ENCODE measurements around the gene SNAP23. TPM values are rescaled to one million over a fixed set of nuclear protein-coding genes. Genes with fewer than 3 reads are reported as not detected.

The SNAP23 gene
- total RNA-seq, 1 experiment from 2014 or later, result 137 TPM

- Histone ChIP-seq H3K27me3 (ENCODE audit: low read length) (no peaks in the 10 kb centered on the region), H3K79me2 (ENCODE audit: low read length) (peaks cover 58% of the 10 kb centered on the region), H3K9me3 (ENCODE audit: low read length) (no peaks in the 10 kb centered on the region), H3K27ac (ENCODE audit: low read length) (peak within 1 kb of the TSS; percentile 80), H3K4me3 (ENCODE audit: low read length) (peak within 1 kb of the TSS; percentile 85), H3K9me2 (replicated peaks; ENCODE audit: insufficient read depth, low read length) (no peaks in the 10 kb centered on the region), H3K9ac (ENCODE audit: low read length) (peak within 1 kb of the TSS; percentile 94), H3K4me1 (ENCODE audit: low read length) (peaks cover 47% of the 10 kb centered on the region), H2AFZ (ENCODE audit: low read length) (peak within 1 kb of the TSS; percentile 31), H4K20me1 (ENCODE audit: insufficient read depth, low read depth, low read length) (no peaks in the 10 kb centered on the region), H3K36me3 (ENCODE audit: insufficient read depth, low read length) (no peaks in the 10 kb centered on the region), H3K4me2 (ENCODE audit: low read depth, low read length, poor library complexity, severe bottlenecking) (peak within 1 kb of the TSS; percentile 88)
- peak; percentile 97 for DNase-seq
These were observed 4.5 kb upstream of the SNAP23 start, which contains the start of gene ZNF106 for GRCh38 chr15:42490671-42491538. ZNF106 (minus strand) TSS chr15:42491141; CDS start chr15:42472289, 18,852 bp downstream.

DNA sequence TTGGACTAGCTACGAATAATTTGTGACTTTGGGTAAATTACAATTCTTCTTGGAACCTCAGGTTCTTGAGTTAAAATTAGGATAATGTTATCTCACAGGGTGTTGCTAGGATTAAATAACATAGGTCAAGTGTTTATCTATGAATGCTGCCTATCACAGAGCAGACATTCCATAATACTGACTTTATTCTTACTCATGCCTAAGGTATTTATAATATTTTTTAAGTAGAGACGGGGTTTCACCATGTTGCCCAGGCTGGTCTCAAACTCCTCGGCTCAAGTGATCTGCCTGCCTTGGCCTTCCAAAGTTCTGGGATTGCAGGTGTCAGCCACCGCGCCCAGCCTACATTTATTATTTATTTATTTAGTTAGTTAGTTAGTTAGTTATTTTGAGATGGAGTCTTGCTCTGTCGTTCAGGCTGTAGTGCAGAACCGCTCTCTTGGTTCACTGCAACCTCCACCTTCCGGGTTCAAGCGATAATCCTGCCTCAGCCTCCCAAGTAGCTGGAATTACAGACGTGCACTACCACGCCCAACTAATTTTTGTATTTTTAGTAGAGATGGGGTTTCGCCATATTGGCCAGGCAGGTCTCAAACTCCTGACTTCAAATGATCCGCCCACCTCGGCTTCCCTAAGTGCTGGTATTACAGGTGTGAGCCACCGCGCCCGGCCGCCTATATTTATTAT is 3.8 kb upstream of the SNAP23 start:
- no peaks in the 10 kb centered on the region for H3K27me3 ChIP-seq (ENCODE audit: low read length)
- peak overlapping the region; percentile 85 for H3K4me3 ChIP-seq (ENCODE audit: low read length)
- no peaks in the 10 kb centered on the region for H4K20me1 ChIP-seq (ENCODE audit: insufficient read depth, low read depth, low read length)
- H3K4me1 ChIP-seq (ENCODE audit: low read length), result peaks cover 53% of the 10 kb centered on the region
- H3K9me3 ChIP-seq (ENCODE audit: low read length), result no peaks in the 10 kb centered on the region
- no peaks in the 10 kb centered on the region for H3K9me2 ChIP-seq (replicated peaks; ENCODE audit: insufficient read depth, low read length)
- DNase-seq, result no peak
- H3K4me2 ChIP-seq (ENCODE audit: low read depth, low read length, poor library complexity, severe bottlenecking), result peak overlapping the region; percentile 88
- no peaks in the 10 kb centered on the region for H3K36me3 ChIP-seq (ENCODE audit: insufficient read depth, low read length)
- peak overlapping the region; percentile 94 for H3K9ac ChIP-seq (ENCODE audit: low read length)
- peaks cover 58% of the 10 kb centered on the region for H3K79me2 ChIP-seq (ENCODE audit: low read length)
- peak overlapping the region; percentile 31; the same call in 1 of the 2 replicates for H2AFZ ChIP-seq (ENCODE audit: low read length)
- H3K27ac ChIP-seq (ENCODE audit: low read length), result peak overlapping the region; percentile 80

- Histone ChIP-seq H2AFZ (ENCODE audit: low read length) (peak overlapping the region; percentile 88), H3K9me2 (replicated peaks; ENCODE audit: insufficient read depth, low read length) (no peaks in the 10 kb centered on the region), H3K4me2 (ENCODE audit: low read depth, low read length, poor library complexity, severe bottlenecking) (peak overlapping the region; percentile 18), H3K4me1 (ENCODE audit: low read length) (peaks cover 57% of the 10 kb centered on the region), H3K27ac (ENCODE audit: low read length) (peak overlapping the region; percentile 31), H3K27me3 (ENCODE audit: low read length) (no peaks in the 10 kb centered on the region), H3K4me3 (ENCODE audit: low read length) (no peak overlapping the region), H3K79me2 (ENCODE audit: low read length) (peaks cover 59% of the 10 kb centered on the region), H3K9me3 (ENCODE audit: low read length) (no peaks in the 10 kb centered on the region), H3K9ac (ENCODE audit: low read length) (no peak overlapping the region), H4K20me1 (ENCODE audit: insufficient read depth, low read depth, low read length) (no peaks in the 10 kb centered on the region), H3K36me3 (ENCODE audit: insufficient read depth, low read length) (no peaks in the 10 kb centered on the region)
- no peak for DNase-seq
These were observed 1.8 kb upstream of the SNAP23 start for GRCh38 chr15:42493679-42494078.

DNA sequence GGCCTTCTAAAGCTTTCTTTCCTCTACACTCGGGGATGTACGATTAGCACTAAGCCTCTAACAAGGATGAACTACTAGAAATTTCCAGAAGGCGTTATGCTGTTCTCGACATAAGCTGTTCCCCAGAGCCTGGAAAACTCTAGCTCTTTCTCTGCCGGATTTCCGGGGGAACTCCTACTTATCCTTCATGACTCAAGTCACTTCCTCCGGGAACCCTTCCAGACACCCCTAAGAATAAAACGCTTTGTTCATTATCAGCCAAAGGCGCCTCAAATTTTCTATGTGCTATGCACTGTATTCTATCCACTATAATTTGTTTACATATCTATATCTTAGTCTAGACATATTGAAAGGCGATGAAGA is 455 bp upstream of the SNAP23 start:
- Histone ChIP-seq H3K4me3 (ENCODE audit: low read length) (peak overlapping the region; percentile 75), H3K4me1 (ENCODE audit: low read length) (peaks cover 57% of the 10 kb centered on the region), H3K9me2 (replicated peaks; ENCODE audit: insufficient read depth, low read length) (no peaks in the 10 kb centered on the region), H3K4me2 (ENCODE audit: low read depth, low read length, poor library complexity, severe bottlenecking) (peak overlapping the region; percentile 94), H3K27ac (ENCODE audit: low read length) (peak overlapping the region; percentile 42), H2AFZ (ENCODE audit: low read length) (peak overlapping the region; percentile 33; the same call in 1 of the 2 replicates), H3K79me2 (ENCODE audit: low read length) (peaks cover 60% of the 10 kb centered on the region), H3K9ac (ENCODE audit: low read length) (peak overlapping the region; percentile 78), H3K27me3 (ENCODE audit: low read length) (no peaks in the 10 kb centered on the region), H4K20me1 (ENCODE audit: insufficient read depth, low read depth, low read length) (no peaks in the 10 kb centered on the region), H3K9me3 (ENCODE audit: low read length) (no peaks in the 10 kb centered on the region), H3K36me3 (ENCODE audit: insufficient read depth, low read length) (no peaks in the 10 kb centered on the region)
- DNase-seq, result no peak

DNA sequence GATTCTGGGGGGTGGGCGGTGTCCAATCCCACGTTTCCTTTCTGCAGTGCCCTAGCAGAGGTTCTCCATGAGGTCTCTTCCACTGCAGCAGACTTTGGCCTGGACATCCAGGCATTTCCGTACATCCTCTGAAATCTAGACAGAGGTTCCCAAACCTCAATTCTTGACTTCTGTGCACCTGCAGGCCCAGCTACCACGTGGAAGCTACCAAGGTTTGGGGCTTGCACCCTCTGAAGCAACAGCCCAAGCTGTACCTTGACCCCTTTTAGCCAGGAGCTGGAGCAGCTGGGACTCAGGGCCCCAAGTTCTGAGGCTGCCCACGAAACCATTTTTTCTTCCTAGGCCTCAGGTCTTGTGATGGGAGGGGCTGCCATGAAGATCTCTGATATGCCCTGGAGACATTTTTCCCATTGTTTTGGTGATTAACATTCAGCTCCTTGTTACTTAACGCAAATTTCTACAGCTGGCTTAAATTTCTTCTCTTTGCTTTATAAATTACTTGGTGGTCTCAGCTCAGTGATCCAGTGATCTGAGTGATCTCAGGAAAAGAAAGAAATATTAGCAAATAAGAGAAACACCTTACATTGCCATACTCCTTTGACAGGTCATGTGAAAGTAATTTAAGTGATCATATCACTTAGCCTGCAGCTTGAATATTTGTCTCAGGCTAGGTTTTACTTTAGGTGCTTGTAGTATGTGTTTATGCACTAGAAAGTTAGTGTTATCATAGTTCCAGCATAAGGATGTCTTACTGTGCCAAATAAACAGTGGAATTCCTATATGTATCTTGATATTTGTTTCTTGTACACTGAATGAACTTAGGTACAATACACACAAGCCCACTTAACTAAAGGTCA is 3.0 kb downstream of the SNAP23 start:
- peaks cover 79% of the 10 kb centered on the region for H3K79me2 ChIP-seq (ENCODE audit: low read length)
- no peaks in the 10 kb centered on the region for H4K20me1 ChIP-seq (ENCODE audit: insufficient read depth, low read depth, low read length)
- H3K4me3 ChIP-seq (ENCODE audit: low read length), result no peak overlapping the region
- H3K27me3 ChIP-seq (ENCODE audit: low read length), result no peaks in the 10 kb centered on the region
- H3K9me3 ChIP-seq (ENCODE audit: low read length), result no peaks in the 10 kb centered on the region
- H3K36me3 ChIP-seq (ENCODE audit: insufficient read depth, low read length), result no peaks in the 10 kb centered on the region; the same call in 1 of the 2 replicates
- no peak overlapping the region for H2AFZ ChIP-seq (ENCODE audit: low read length)
- no peaks in the 10 kb centered on the region for H3K9me2 ChIP-seq (replicated peaks; ENCODE audit: insufficient read depth, low read length)
- H3K27ac ChIP-seq (ENCODE audit: low read length), result peak overlapping the region; percentile 36; the same call in 1 of the 2 replicates
- no peak for DNase-seq
- peak overlapping the region; percentile 8; the same call in 1 of the 2 replicates for H3K9ac ChIP-seq (ENCODE audit: low read length)
- peak overlapping the region; percentile 20 for H3K4me2 ChIP-seq (ENCODE audit: low read depth, low read length, poor library complexity, severe bottlenecking)
- peaks cover 58% of the 10 kb centered on the region for H3K4me1 ChIP-seq (ENCODE audit: low read length)

DNA sequence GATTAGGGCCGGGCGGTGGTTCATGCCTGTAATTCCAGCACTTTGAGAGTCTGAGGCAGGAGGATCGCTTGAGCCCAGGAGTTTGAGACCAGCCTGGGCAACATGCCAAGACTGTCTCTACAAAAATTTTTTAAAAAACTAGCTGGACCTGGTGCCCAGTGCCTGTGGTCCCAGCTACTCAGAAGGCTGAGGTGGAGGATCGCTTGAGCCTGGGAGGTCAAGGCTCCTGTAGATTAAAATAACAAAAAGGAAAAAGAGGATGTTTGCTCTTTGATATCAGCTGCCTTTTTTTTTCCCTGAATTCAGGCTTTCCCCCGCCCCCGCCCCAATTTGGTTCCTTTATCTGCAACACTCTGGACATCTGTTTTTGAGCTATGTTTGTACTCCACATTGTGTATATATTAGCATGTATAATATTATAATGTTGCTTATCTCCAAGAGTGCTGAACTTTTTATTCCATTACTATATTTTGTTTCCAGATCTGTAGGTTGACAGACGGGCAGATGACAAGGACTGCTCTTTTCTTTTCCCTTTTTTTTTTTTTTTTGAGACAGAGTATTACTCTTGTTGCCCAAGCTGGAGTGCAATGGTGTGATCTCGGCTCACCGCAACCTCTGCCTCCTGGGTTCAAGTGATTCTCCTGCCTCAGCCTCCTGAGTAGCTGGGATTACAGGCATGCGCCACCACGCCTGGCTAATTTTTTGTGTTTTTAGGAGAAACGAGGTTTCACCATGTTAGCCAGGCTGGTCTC is 4.6 kb downstream of the SNAP23 start:
- no peaks in the 10 kb centered on the region for H3K9me2 ChIP-seq (replicated peaks; ENCODE audit: insufficient read depth, low read length)
- H3K9ac ChIP-seq (ENCODE audit: low read length), result 0 out of 2 replicates have a peak overlapping the region, but pooled peaks have one; percentile 28
- no peak overlapping the region for H3K4me2 ChIP-seq (ENCODE audit: low read depth, low read length, poor library complexity, severe bottlenecking)
- H3K4me1 ChIP-seq (ENCODE audit: low read length), result peaks cover 61% of the 10 kb centered on the region
- DNase-seq, result no peak
- H3K27me3 ChIP-seq (ENCODE audit: low read length), result no peaks in the 10 kb centered on the region
- H3K9me3 ChIP-seq (ENCODE audit: low read length), result no peaks in the 10 kb centered on the region
- H3K36me3 ChIP-seq (ENCODE audit: insufficient read depth, low read length), result no peaks in the 10 kb centered on the region; the same call in 1 of the 2 replicates
- no peaks in the 10 kb centered on the region for H4K20me1 ChIP-seq (ENCODE audit: insufficient read depth, low read depth, low read length)
- H3K79me2 ChIP-seq (ENCODE audit: low read length), result peaks cover 94% of the 10 kb centered on the region
- peak overlapping the region; percentile 32 for H3K27ac ChIP-seq (ENCODE audit: low read length)
- H3K4me3 ChIP-seq (ENCODE audit: low read length), result no peak overlapping the region
- no peak overlapping the region for H2AFZ ChIP-seq (ENCODE audit: low read length)

DNA sequence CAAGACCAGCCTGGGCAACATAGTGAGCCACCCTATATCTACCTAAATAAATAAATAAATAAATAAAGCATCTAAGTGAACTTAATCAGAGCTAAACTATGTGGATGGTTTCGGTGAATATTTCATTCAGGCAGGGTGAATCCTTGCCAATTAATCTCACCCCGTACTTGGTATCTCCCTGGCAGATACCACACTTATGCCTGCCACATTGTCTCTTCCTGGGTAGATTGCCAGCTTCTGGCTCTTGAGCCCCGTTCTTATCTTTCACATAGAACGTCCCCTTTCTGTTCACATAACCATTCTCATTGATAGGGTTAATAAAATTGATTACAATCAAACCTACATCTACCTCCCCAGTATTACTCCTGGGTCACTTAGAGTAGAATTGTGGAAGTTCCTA is 7.0 kb downstream of the SNAP23 start:
- H3K79me2 ChIP-seq (ENCODE audit: low read length), result peaks cover 98% of the 10 kb centered on the region
- H3K27me3 ChIP-seq (ENCODE audit: low read length), result no peaks in the 10 kb centered on the region
- no peak overlapping the region for H3K27ac ChIP-seq (ENCODE audit: low read length)
- H3K9me3 ChIP-seq (ENCODE audit: low read length), result no peaks in the 10 kb centered on the region
- H3K4me2 ChIP-seq (ENCODE audit: low read depth, low read length, poor library complexity, severe bottlenecking), result no peak overlapping the region
- H3K9me2 ChIP-seq (replicated peaks; ENCODE audit: insufficient read depth, low read length), result no peaks in the 10 kb centered on the region
- no peak overlapping the region for H3K9ac ChIP-seq (ENCODE audit: low read length)
- no peak overlapping the region for H3K4me3 ChIP-seq (ENCODE audit: low read length)
- H3K36me3 ChIP-seq (ENCODE audit: insufficient read depth, low read length), result no peaks in the 10 kb centered on the region; the same call in 1 of the 2 replicates
- peaks cover 71% of the 10 kb centered on the region for H3K4me1 ChIP-seq (ENCODE audit: low read length)
- H2AFZ ChIP-seq (ENCODE audit: low read length), result no peak overlapping the region
- no peak for DNase-seq
- H4K20me1 ChIP-seq (ENCODE audit: insufficient read depth, low read depth, low read length), result no peaks in the 10 kb centered on the region

Measured in Karpas-422 (cell line).